WTC11 (cell line): ENCODE data around the gene PTN. TPM values are rescaled to one million over a fixed set of nuclear protein-coding genes. Genes with fewer than 3 reads are reported as not detected.

Source experiments
- ATAC-seq: fragments of 200-7000 bp; cut with Tn5 transposase; 2 replicates; pipeline ENCODE4 v1.10.0; 2021; ENCODE audit warnings: mild to moderate bottlenecking, moderate library complexity
- CTCF ChIA-PET: fragments of 300-600 bp; sonication (Branson Sonifier 250); formaldehyde crosslinking; loops from one replicate; lab custom pipeline; 2021; ENCODE audit warnings: antibody characterized with exemption; lab: Charles Lee
- POLR2A ChIA-PET: fragments of 350-600 bp; sonication (Branson Sonifier 250); formaldehyde crosslinking; loops from one replicate; lab custom pipeline; 2021; ENCODE audit warnings: antibody characterized with exemption; lab: Charles Lee
- DNase-seq: peaks from one replicate; pipeline ENCODE4 v3.0.0; 2021; ENCODE audit warnings: low spot score
- H3K27ac Mint-ChIP-seq: 2 replicates; pipeline ENCODE4 v1.8.0; 2021; ENCODE audit warnings: mixed read lengths
- H3K27me3 Mint-ChIP-seq: 2 replicates; pipeline ENCODE4 v1.8.0; 2021; ENCODE audit warnings: low read depth, mild to moderate bottlenecking, moderate library complexity, mixed read lengths
- H3K36me3 Mint-ChIP-seq: 2 replicates; pipeline ENCODE4 v1.8.0; 2021; ENCODE audit warnings: mixed read lengths
- H3K4me1 Mint-ChIP-seq: 2 replicates; pipeline ENCODE4 v1.8.0; 2022; ENCODE audit warnings: mixed read lengths
- H3K4me3 Mint-ChIP-seq: 2 replicates; pipeline ENCODE4 v1.8.0; 2021; ENCODE audit warnings: mild to moderate bottlenecking, moderate library complexity, mixed read lengths
- H3K9me3 Mint-ChIP-seq: 2 replicates; pipeline ENCODE4 v1.8.0; 2021; ENCODE audit warnings: mixed read lengths
- ATF1 ChIP-seq: sonication (generic); formaldehyde crosslinking; IDR thresholded peaks from 2 replicates; pipeline ENCODE4 v1.8.1; 2023; ENCODE audit warnings: mild to moderate bottlenecking, moderate library complexity, missing genetic modification reagents
- CREM ChIP-seq: sonication (generic); formaldehyde crosslinking; IDR thresholded peaks from 2 replicates; pipeline ENCODE4 v1.8.1; 2022; ENCODE audit warnings: mild to moderate bottlenecking, missing genetic modification reagents, moderate library complexity
- ELF4 ChIP-seq: sonication (generic); formaldehyde crosslinking; IDR thresholded peaks from 2 replicates; pipeline ENCODE4 v1.8.1; 2022; ENCODE audit warnings: low read depth, mild to moderate bottlenecking, moderate library complexity, missing genetic modification reagents
- ESRRA ChIP-seq: sonication (generic); formaldehyde crosslinking; IDR thresholded peaks from 2 replicates; pipeline ENCODE4 v1.8.1; 2022; ENCODE audit warnings: mild to moderate bottlenecking, missing genetic modification reagents, borderline replicate concordance
- JUN ChIP-seq: sonication (generic); formaldehyde crosslinking; IDR thresholded peaks from 2 replicates; pipeline ENCODE4 v1.8.0; 2023; ENCODE audit warnings: mild to moderate bottlenecking, missing genetic modification reagents
- NFATC4 ChIP-seq: fragments of 250-450 bp; sonication (Bioruptor Pico); IDR thresholded peaks from 2 replicates; pipeline ENCODE4 v1.9.0; 2021; ENCODE audit warnings: mild to moderate bottlenecking
- NFE2L1 ChIP-seq: sonication (generic); formaldehyde crosslinking; IDR thresholded peaks from 2 replicates; pipeline ENCODE4 v1.8.1; 2023; ENCODE audit warnings: missing genetic modification reagents
- NFYB ChIP-seq: sonication (generic); formaldehyde crosslinking; conservative IDR thresholded peaks from 2 replicates; pipeline ENCODE4 v1.8.0; 2022; ENCODE audit warnings: low read depth, missing genetic modification reagents
- NR1H2 ChIP-seq: sonication (generic); formaldehyde crosslinking; IDR thresholded peaks from 2 replicates; pipeline ENCODE4 v1.9.0; 2021; ENCODE audit warnings: mild to moderate bottlenecking, moderate library complexity, missing genetic modification reagents
- NR2C2 ChIP-seq: sonication (generic); formaldehyde crosslinking; IDR thresholded peaks from 2 replicates; pipeline ENCODE4 v1.8.0; 2022; ENCODE audit warnings: mild to moderate bottlenecking, missing genetic modification reagents
- NR3C1 ChIP-seq: sonication (generic); formaldehyde crosslinking; conservative IDR thresholded peaks from 2 replicates; pipeline ENCODE4 v1.8.1; 2023; ENCODE audit warnings: low read depth, mild to moderate bottlenecking, missing genetic modification reagents
- RORB ChIP-seq: fragments of 250-450 bp; sonication (Bioruptor Pico); IDR thresholded peaks from 2 replicates; pipeline ENCODE4 v1.9.0; 2021; ENCODE audit warnings: mild to moderate bottlenecking
- TCF7 ChIP-seq: sonication (generic); formaldehyde crosslinking; IDR thresholded peaks from 2 replicates; pipeline ENCODE4 v1.8.0; 2022; ENCODE audit warnings: mild to moderate bottlenecking, low read depth, missing genetic modification reagents, moderate library complexity
- TP53 ChIP-seq: sonication (generic); formaldehyde crosslinking; IDR thresholded peaks from 2 replicates; pipeline ENCODE4 v1.8.1; 2023; ENCODE audit warnings: mild to moderate bottlenecking, missing genetic modification reagents
- ZNF121 ChIP-seq: sonication (generic); formaldehyde crosslinking; IDR thresholded peaks from 2 replicates; pipeline ENCODE4 v1.8.0; 2023; ENCODE audit warnings: missing genetic modification reagents
- ZNF423 ChIP-seq: fragments of 250-450 bp; sonication (Bioruptor Pico); IDR thresholded peaks from 2 replicates; pipeline ENCODE4 v2.1.2; 2022; ENCODE audit warnings: mild to moderate bottlenecking, moderate library complexity
- total RNA-seq: library from RNA; stranded (reverse); gene quantifications from 3 replicates; pipeline ENCODE4 v1.2.3, GENCODE V29; 2021
- TF ChIP-seq, protein P1 (sequence below): sonication (generic); formaldehyde crosslinking; IDR thresholded peaks from 2 replicates; pipeline ENCODE4 v1.8.0; 2022; ENCODE audit warnings: mild to moderate bottlenecking, missing genetic modification reagents
- TF ChIP-seq, protein P2 (sequence below): fragments of 250-450 bp; sonication (Bioruptor Pico); IDR thresholded peaks from 2 replicates; pipeline ENCODE4 v1.9.0; 2021; ENCODE audit warnings: mild to moderate bottlenecking
- TF ChIP-seq, protein P3 (sequence below): fragments of 250-450 bp; sonication (Bioruptor Pico); IDR thresholded peaks from 2 replicates; pipeline ENCODE4 v1.9.0; 2021; ENCODE audit warnings: mild to moderate bottlenecking, borderline replicate concordance
- TF ChIP-seq, protein P4 (sequence below): sonication (generic); formaldehyde crosslinking; IDR thresholded peaks from 2 replicates; pipeline ENCODE4 v1.8.1; 2023; ENCODE audit warnings: mild to moderate bottlenecking, missing genetic modification reagents
- TF ChIP-seq, protein P5 (sequence below): sonication (generic); formaldehyde crosslinking; IDR thresholded peaks from 2 replicates; pipeline ENCODE4 v1.8.1; 2022; ENCODE audit warnings: low read depth, missing genetic modification reagents, borderline replicate concordance
- TF ChIP-seq, protein P6 (sequence below): sonication (generic); formaldehyde crosslinking; IDR thresholded peaks from 2 replicates; pipeline ENCODE4 v1.8.1; 2022; ENCODE audit warnings: mild to moderate bottlenecking, missing genetic modification reagents, moderate library complexity, borderline replicate concordance
- TF ChIP-seq, protein P7 (sequence below): fragments of 250-450 bp; sonication (Bioruptor Pico); conservative IDR thresholded peaks from 2 replicates; pipeline ENCODE4 v1.9.0; 2021; ENCODE audit warnings: mild to moderate bottlenecking
- TF ChIP-seq, protein P8 (sequence below): fragments of 250-450 bp; sonication (Bioruptor Pico); IDR thresholded peaks from 2 replicates; pipeline ENCODE4 v1.9.0; 2021; ENCODE audit warnings: moderate library complexity, mild to moderate bottlenecking, inconsistent platforms, borderline replicate concordance

The PTN gene
- total RNA-seq, 1 experiment from 2014 or later, result 18.9 TPM

DNA sequence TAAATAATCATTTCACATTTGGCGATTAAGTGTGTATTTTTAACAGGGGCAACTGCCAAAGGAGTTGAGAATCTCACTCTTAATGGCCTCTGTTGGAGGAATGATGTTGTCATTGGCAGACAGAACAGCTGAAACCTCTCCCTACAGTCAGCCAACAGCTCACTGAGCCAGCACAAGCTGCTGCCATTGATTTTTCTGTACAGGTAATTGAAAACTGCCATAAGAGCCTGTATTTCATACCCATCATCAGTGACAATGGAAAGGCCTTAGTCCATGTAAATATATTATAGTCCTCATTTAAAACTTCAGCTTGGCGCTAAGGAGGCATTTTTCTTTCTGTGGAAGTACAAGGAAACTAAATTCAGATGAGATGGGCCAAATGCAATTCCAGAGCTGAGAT is 28.1 kb upstream of the PTN start:
- no peaks in the 10 kb centered on the region for H3K27me3 Mint-ChIP-seq
- H3K9me3 Mint-ChIP-seq, result peaks cover 42% of the 10 kb centered on the region
- DNase-seq, result no peak
- peaks cover 10% of the 10 kb centered on the region for H3K4me1 Mint-ChIP-seq
- TF ChIP-seq, protein P1, sequence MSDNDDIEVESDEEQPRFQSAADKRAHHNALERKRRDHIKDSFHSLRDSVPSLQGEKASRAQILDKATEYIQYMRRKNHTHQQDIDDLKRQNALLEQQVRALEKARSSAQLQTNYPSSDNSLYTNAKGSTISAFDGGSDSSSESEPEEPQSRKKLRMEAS (CRISPR knock-in tag), result no peak
- TF ChIP-seq NR3C1 (CRISPR knock-in tag) (no peak), ZNF423 (CRISPR knock-in tag) (no peak), NFYB (CRISPR knock-in tag) (no peak), ZNF121 (CRISPR knock-in tag) (no peak), NR1H2 (CRISPR knock-in tag) (no peak), JUN (no peak), ESRRA (CRISPR knock-in tag) (no peak), ATF1 (no peak), TP53 (CRISPR knock-in tag) (no peak), ELF4 (CRISPR knock-in tag) (no peak), CREM (CRISPR knock-in tag) (no peak)
- TF ChIP-seq, protein P2, sequence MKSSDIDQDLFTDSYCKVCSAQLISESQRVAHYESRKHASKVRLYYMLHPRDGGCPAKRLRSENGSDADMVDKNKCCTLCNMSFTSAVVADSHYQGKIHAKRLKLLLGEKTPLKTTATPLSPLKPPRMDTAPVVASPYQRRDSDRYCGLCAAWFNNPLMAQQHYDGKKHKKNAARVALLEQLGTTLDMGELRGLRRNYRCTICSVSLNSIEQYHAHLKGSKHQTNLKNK (CRISPR knock-in tag), result no peak
- TF ChIP-seq, protein P3, sequence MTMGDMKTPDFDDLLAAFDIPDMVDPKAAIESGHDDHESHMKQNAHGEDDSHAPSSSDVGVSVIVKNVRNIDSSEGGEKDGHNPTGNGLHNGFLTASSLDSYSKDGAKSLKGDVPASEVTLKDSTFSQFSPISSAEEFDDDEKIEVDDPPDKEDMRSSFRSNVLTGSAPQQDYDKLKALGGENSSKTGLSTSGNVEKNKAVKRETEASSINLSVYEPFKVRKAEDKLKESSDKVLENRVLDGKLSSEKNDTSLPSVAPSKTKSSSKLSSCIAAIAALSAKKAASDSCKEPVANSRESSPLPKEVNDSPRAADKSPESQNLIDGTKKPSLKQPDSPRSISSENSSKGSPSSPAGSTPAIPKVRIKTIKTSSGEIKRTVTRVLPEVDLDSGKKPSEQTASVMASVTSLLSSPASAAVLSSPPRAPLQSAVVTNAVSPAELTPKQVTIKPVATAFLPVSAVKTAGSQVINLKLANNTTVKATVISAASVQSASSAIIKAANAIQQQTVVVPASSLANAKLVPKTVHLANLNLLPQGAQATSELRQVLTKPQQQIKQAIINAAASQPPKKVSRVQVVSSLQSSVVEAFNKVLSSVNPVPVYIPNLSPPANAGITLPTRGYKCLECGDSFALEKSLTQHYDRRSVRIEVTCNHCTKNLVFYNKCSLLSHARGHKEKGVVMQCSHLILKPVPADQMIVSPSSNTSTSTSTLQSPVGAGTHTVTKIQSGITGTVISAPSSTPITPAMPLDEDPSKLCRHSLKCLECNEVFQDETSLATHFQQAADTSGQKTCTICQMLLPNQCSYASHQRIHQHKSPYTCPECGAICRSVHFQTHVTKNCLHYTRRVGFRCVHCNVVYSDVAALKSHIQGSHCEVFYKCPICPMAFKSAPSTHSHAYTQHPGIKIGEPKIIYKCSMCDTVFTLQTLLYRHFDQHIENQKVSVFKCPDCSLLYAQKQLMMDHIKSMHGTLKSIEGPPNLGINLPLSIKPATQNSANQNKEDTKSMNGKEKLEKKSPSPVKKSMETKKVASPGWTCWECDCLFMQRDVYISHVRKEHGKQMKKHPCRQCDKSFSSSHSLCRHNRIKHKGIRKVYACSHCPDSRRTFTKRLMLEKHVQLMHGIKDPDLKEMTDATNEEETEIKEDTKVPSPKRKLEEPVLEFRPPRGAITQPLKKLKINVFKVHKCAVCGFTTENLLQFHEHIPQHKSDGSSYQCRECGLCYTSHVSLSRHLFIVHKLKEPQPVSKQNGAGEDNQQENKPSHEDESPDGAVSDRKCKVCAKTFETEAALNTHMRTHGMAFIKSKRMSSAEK (CRISPR knock-in tag), result no peak
- TF ChIP-seq, protein P4, sequence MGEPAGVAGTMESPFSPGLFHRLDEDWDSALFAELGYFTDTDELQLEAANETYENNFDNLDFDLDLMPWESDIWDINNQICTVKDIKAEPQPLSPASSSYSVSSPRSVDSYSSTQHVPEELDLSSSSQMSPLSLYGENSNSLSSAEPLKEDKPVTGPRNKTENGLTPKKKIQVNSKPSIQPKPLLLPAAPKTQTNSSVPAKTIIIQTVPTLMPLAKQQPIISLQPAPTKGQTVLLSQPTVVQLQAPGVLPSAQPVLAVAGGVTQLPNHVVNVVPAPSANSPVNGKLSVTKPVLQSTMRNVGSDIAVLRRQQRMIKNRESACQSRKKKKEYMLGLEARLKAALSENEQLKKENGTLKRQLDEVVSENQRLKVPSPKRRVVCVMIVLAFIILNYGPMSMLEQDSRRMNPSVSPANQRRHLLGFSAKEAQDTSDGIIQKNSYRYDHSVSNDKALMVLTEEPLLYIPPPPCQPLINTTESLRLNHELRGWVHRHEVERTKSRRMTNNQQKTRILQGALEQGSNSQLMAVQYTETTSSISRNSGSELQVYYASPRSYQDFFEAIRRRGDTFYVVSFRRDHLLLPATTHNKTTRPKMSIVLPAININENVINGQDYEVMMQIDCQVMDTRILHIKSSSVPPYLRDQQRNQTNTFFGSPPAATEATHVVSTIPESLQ (CRISPR knock-in tag), result no peak
- TF ChIP-seq, protein P5, sequence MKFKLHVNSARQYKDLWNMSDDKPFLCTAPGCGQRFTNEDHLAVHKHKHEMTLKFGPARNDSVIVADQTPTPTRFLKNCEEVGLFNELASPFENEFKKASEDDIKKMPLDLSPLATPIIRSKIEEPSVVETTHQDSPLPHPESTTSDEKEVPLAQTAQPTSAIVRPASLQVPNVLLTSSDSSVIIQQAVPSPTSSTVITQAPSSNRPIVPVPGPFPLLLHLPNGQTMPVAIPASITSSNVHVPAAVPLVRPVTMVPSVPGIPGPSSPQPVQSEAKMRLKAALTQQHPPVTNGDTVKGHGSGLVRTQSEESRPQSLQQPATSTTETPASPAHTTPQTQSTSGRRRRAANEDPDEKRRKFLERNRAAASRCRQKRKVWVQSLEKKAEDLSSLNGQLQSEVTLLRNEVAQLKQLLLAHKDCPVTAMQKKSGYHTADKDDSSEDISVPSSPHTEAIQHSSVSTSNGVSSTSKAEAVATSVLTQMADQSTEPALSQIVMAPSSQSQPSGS, result no peak
- TF ChIP-seq, all 79 proteins: peak for 0
- CTCF ChIA-PET, result no interaction called here
- peaks cover 14% of the 10 kb centered on the region for H3K36me3 Mint-ChIP-seq
- POLR2A ChIA-PET, result no interaction called here
- no peak overlapping the region for H3K27ac Mint-ChIP-seq
- H3K4me3 Mint-ChIP-seq, result no peak overlapping the region
- ATAC-seq, result no peak

DNA sequence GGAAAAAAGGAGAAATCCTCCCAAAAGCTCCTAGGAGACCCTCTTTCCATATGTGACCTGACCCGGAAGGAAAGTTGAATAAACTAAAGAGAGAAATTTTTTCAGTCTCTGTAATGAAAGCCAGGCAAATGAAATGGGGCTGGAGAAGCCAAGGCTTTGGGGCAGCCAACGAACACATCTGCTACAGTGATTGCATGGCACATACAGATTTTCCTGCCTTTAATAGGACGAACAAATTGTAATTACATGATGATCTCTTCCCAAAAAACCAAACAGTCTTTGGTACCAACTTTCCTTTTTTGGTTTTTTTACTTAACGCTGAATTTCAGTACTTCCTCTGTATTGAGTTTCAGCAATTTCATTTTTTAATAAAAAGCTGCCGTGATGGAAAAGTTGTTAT is 23.5 kb upstream of the PTN start:
- POLR2A ChIA-PET, result interaction anchor here (0.6 kb wide), 1 partner anchor 470 kb away, joined by 3 read pairs; no protein-coding TSS in a partner anchor
- Mint-ChIP-seq H3K36me3 (peaks cover 51% of the 10 kb centered on the region), H3K27ac (no peak overlapping the region), H3K27me3 (peaks cover 2% of the 10 kb centered on the region; the same call in 1 of the 2 replicates), H3K4me1 (no peaks in the 10 kb centered on the region), H3K4me3 (no peak overlapping the region), H3K9me3 (peaks cover 81% of the 10 kb centered on the region)
- ATAC-seq (no peak), DNase-seq (no peak)
- CTCF ChIA-PET, result no interaction called here
- TF ChIP-seq, protein P6, sequence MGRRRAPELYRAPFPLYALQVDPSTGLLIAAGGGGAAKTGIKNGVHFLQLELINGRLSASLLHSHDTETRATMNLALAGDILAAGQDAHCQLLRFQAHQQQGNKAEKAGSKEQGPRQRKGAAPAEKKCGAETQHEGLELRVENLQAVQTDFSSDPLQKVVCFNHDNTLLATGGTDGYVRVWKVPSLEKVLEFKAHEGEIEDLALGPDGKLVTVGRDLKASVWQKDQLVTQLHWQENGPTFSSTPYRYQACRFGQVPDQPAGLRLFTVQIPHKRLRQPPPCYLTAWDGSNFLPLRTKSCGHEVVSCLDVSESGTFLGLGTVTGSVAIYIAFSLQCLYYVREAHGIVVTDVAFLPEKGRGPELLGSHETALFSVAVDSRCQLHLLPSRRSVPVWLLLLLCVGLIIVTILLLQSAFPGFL, result no peak
- TF ChIP-seq NFE2L1 (CRISPR knock-in tag), result no peak
- TF ChIP-seq RORB (CRISPR knock-in tag), result no peak
- no peak for TF ChIP-seq ATF1
- TF ChIP-seq ELF4 (CRISPR knock-in tag), result no peak
- TF ChIP-seq NFATC4 (CRISPR knock-in tag), result no peak
- TF ChIP-seq, protein P7, sequence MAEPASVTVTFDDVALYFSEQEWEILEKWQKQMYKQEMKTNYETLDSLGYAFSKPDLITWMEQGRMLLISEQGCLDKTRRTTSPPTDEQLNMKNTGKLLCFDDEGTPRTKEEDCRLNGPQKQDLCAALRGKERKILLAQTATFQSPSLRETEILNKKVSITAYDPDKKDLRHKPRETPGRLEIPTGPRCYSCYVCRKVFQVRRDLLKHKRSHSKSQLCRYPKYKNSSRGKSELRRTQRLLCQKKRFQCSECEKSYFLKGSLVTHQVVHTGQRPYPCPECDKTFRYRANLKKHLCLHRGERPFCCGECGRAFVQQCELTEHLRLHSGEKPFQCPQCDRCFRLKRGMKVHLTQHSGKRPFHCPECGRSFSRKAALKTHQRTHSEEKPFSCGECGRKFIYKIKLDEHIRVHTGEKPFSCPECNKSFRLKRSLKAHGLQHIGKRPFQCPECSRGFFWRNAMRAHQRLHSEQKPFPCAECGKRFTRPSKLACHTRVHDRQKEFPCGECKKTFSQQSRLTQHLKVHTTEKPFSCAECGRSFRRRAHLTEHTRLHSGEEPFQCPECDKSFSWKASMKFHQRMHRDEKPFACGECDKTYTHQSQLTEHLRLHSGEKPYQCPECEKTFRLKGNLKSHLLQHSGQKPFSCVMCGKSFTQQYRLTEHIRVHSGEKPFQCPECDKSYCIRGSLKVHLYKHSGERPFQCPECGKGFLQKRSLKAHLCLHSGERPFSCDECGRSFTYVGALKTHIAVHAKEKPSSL (CRISPR knock-in tag), result no peak
- TF ChIP-seq, protein P8, sequence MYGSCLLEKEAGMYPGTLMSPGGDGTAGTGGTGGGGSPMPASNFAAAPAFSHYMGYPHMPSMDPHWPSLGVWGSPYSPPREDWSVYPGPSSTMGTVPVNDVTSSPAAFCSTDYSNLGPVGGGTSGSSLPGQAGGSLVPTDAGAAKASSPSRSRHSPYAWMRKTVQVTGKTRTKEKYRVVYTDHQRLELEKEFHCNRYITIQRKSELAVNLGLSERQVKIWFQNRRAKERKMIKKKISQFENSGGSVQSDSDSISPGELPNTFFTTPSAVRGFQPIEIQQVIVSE (CRISPR knock-in tag), result no peak
- TF ChIP-seq TCF7, result no peak
- TF ChIP-seq NR3C1 (CRISPR knock-in tag), result no peak
- TF ChIP-seq NR2C2 (CRISPR knock-in tag), result no peak
